ENCODE measurements around the gene ZNF565.

Gene ZNF565

DNA sequence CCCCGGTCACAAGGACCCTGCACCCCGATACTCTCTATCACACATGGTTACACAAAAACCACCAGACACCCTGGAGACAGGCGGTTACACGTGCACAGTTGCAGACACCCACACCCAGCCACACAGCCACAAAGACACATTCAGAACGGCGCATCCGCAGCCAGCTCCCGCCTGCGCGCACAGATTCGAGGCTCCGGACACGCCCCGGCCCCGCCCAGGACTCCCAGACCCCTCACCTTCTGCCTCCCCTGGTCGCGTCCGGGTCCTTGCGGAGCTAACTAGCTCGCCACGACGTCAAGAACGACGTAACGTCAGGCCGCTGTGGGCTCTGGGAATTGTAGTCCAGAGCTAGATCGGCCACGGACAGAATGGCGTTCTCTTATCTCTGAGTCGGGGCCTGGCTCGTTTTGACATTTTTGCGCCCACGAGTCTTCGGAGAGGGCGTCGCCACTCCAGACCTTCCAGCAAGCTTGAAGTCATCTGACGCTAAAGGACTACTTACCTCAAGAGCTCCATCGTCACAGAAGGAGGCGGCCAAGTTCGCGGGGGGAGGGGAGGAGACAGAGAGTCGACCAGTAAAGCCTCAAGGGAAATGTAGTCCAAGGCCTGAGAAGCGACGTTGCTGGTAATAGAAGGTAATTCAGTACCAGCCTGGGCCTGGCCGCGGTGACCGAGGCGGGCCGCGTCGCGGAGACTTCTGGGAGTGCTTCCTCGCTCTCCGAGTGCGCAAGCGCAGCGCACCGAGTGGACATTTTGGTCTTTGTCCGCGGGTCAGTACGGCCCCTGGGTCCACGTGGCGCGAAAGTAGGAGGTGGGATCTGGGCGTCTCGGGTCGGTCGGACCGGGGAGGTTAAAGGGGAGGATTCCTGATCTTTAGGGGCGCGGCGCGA, at the start of gene ZNF565, which contains the start of gene ZNF146:
Gene ZNF565, minus strand, starts transcription at position 280 of the 890 bp plus-strand sequence. CDS start 12,680 bp downstream, outside the sequence.
Gene ZNF146, plus strand, starts transcription at position 721 of the 890 bp plus-strand sequence. CDS start 21,335 bp downstream, outside the sequence.
- peak; percentile 99 for DNase-seq (ENCODE audit: low read depth in 2 of 2)
- peak within 1 kb of the TSS; percentile 69 to 92 for H3K4me3 ChIP-seq (replicated peaks in 1 of 2; ENCODE audit: low read depth in 2 of 2, low read length in 2 of 2)
- no peak for TF ChIP-seq CTCF (IDR thresholded peaks at IDR 0.05; ENCODE audit: low read depth, low read length)

DNA sequence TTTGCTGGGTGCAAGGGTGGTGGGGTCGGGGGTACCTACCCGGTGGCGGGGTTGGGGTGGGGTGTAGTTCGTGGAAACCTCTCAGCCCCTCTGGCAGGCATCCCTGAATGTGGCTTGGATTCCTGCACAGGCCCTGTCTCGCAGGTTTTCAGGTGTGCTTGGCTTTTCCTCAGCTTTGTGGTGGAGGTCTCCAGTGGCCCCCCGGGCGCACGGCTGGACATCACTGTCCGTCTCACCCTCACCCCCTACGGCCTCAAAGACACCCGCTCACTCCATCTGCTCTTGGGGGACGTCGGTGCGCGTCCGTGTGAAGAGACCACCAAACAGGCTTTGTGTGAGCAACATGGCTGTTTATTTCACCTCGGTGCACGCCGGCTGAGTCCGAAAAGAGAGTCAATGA, 44.7 kb upstream of the ZNF565 start:
- no peak for DNase-seq (ENCODE audit: low read depth in 2 of 2)
- H3K4me3 ChIP-seq (replicated peaks in 1 of 2; ENCODE audit: low read depth in 2 of 2, low read length in 2 of 2) = no peak overlapping the region
- no peak for TF ChIP-seq CTCF (IDR thresholded peaks at IDR 0.05; ENCODE audit: low read depth, low read length)

DNA sequence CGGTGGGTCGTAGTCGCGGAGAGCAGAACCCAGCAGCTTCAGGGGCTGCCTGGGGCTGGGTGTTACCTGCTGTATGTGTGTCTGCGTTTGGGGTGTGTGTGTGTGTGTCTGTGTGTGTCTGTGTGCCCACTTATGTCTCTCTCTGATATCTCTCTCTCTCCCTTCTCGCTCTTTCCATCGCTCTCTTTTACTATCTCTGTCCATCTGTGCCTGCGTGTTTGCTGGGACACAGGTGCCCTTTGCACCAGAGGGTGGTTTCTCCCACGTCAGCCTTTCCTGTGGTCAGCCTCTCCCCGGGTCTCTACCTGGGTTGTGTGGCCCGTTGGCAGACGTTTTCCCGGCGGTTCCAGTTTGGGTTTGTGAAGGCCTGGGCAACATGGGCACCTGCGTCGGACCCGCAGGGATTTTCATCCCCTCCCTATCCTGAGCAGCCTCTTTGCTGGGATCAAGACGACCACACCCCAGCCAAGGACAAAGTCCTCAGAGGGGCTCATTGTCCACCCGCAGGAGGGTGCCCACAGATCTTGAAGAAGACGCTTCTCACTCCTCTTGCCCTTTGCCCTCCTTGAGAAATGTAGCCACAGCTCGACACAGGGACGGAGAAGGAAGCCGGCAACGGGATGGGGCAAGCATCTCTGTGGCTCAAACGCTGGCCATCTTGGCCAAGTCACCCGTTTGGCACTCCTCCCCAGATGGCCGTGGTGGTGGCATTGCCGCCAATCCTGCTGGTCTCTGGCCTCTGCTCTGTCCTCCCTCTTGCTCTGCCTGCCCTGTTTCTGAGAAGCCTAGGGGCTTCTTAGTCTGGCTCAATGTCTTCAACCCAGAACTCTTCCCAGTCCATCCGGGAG, 43.8 kb upstream of the ZNF565 start:
- no peak for TF ChIP-seq CTCF (IDR thresholded peaks at IDR 0.05; ENCODE audit: low read depth, low read length)
- DNase-seq (ENCODE audit: low read depth in 2 of 2) = no peak
- H3K4me3 ChIP-seq (replicated peaks in 1 of 2; ENCODE audit: low read depth in 2 of 2, low read length in 2 of 2) = no peak overlapping the region

GRCh38 chr19:36257520-36257876, 43.0 kb upstream of the ZNF565 start:
- peak overlapping the region; percentile 5 to 38 for H3K4me3 ChIP-seq (replicated peaks in 1 of 2; ENCODE audit: low read depth in 2 of 2, low read length in 2 of 2)
- TF ChIP-seq CTCF (IDR thresholded peaks at IDR 0.05; ENCODE audit: low read depth, low read length) = no peak
- DNase-seq (ENCODE audit: low read depth in 2 of 2) = no peak

DNA sequence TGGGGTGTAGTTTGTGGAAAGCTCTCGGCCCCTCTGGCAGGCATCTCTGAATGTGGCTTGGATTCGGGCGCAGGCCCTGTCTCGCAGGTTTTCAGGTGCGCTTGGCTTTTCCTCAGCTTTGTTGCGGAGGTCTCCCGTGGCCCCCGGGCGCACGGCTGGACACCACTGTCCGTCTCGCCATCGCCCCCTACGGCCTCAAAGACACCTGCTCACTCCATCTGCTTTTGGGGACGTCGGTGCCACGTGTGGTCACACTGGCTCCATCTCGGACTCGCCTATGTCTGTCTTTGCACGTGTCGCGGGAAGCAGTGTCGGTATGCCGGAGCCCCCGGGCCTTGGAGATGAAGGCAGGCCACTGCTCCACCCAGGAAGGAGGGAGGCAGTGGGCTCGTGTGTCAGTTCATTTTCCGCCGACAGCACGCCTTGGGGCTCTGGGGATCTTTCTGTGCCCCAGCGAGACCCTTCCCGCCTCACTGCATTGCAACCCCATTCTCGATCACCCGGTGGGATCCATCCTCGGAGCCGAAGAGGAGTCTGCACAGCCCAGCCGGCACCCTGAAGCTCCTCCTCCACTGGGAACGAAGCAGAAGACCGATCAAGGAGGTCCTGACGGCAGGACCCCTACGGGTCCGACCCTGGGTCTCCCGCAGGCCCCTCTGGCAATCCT, 42.5 kb upstream of the ZNF565 start:
- peak overlapping the region in 1 of 2 donors; percentile 38 for H3K4me3 ChIP-seq (replicated peaks in 1 of 2; ENCODE audit: low read depth in 2 of 2, low read length in 2 of 2)

More for the DNA sequence above, 42.5 kb upstream of the ZNF565 start:
- TF ChIP-seq CTCF (IDR thresholded peaks at IDR 0.05; ENCODE audit: low read depth, low read length) = no peak
- no peak for DNase-seq (ENCODE audit: low read depth in 2 of 2)

Data from cardiac fibroblast (primary cell).